IPS DF 19.7 (cell line): ENCODE data around the gene LRTM1.

Experiments
- DNase-seq: peaks from one replicate; pipeline ENCODE4 v3.0.0-alpha.2; 2013; ENCODE audit warnings: low read depth, low spot score

LRTM1 gene

GRCh38 chr3:54940971-54941370 is 13.1 kb upstream of the LRTM1 start:
- DNase-seq: no peak

- DNase-seq: no peak
Observed at GRCh38 chr3:54939557-54940300, 11.9 kb upstream of the LRTM1 start.

GRCh38 chr3:54936561-54936960 is 8.7 kb upstream of the LRTM1 start:
- DNase-seq: no peak

DNA sequence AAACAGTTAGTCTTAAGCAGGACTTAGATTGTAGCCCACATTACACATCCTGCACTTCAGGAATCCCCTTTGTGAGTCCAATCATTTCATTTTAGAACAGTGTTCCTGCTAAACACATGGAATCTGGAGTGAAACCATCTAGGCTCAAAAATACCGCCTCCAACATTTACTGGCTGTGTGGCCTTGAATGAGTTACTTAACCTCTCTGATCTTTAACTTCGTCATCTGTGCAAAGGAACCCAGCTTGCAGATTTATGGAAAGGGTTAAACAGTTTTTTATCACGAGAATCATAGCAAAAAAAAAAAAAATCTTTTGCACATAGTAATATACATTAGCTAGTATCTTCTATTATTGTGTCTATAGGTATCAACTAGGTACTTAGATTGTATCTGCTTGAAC is 8.0 kb upstream of the LRTM1 start:
- DNase-seq: no peak

GRCh38 chr3:54932606-54933005 is 4.7 kb upstream of the LRTM1 start:
- DNase-seq: no peak

- DNase-seq: no peak
Observed at GRCh38 chr3:54931182-54931581, 3.3 kb upstream of the LRTM1 start.

DNA sequence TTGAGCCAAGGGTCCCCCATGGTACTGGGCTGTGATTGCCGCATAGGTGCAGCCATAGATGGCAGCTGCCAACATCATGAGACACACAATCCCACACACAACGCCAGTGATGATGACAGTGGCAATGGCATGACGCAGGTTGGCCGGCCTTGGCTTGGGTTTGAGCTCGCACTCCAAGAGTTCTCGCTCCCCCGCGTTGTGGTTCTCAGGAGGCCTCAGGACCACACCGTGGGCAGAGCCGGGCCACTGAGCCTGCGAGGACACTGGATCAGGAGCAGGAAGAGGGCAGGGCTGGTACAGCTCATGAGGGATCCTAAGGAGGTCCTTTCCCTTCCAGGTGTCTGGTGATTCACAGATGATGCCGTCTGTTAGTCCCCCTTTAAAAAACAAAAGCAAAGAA is 9.3 kb downstream of the LRTM1 start:
- DNase-seq: no peak

- DNase-seq: no peak
Observed at GRCh38 chr3:54917862-54918261, 10.0 kb downstream of the LRTM1 start.

DNA sequence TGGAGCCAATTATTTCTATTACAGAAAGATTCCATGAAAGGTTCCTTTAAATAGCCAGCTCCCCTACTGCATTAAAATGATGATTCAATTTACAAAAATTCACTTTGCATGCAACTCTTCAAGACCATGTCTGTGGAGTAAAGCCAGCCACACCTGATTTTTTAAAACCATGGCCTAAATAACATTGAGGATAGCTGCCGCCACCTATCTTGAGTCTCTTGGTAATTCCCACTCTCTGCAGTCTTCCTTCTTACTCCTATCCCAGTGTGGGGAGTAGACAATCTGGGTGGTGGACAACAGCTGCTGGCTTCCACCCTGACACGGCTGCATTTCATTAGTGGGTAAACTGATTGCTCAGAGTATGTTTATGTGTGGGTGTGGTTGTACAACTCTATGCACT is 10.7 kb downstream of the LRTM1 start:
- no peak for DNase-seq

GRCh38 chr3:54916732-54917131 is 11.1 kb downstream of the LRTM1 start:
- DNase-seq: no peak

GRCh38 chr3:54915976-54916375 is 11.9 kb downstream of the LRTM1 start:
- DNase-seq: no peak

DNA sequence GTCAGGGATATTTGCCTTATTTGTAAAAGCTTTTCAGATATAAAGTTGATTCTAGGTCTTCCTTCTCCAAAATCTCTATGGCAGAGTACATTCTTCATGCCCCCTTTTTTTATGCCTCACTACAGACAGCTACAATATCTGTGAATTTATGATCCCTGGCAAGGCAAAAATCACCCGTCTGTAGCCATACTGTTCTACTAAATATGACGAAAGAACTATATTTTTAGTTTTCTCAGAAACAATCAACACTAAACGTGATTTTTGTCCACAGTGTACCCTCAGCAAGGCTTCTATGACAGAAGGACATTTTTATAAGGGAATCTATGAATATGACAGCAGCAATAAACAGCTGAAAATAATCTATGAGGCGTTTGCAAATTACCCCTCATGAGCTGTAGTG is 12.7 kb downstream of the LRTM1 start:
- no peak for DNase-seq

GRCh38 chr3:54914180-54914579 is 13.7 kb downstream of the LRTM1 start:
- no peak for DNase-seq

- DNase-seq: no peak
Observed at GRCh38 chr3:54909191-54909590, 18.7 kb downstream of the LRTM1 start.

GRCh38 chr3:54906763-54907162 is 21.1 kb downstream of the LRTM1 start:
- no peak for DNase-seq

DNA sequence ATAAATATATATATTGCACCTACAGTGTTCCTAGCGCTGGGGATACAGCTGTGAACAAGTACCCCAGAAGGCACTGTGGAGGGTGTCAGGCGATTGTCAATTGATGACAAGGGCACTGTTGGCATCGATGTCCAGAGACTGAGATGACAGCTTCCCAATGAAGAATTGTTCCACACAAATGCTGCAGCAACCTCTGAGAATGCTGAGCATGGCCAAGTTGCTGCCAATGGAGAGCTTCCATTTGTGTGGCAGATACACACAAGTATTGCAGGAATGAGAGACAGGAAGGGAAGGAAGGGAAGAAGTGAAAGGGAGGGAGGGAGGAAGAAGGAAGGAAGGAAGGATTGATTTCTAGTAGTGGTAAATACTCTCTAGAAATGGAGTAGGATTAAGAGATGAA is 21.9 kb downstream of the LRTM1 start:
- no peak for DNase-seq

DNA sequence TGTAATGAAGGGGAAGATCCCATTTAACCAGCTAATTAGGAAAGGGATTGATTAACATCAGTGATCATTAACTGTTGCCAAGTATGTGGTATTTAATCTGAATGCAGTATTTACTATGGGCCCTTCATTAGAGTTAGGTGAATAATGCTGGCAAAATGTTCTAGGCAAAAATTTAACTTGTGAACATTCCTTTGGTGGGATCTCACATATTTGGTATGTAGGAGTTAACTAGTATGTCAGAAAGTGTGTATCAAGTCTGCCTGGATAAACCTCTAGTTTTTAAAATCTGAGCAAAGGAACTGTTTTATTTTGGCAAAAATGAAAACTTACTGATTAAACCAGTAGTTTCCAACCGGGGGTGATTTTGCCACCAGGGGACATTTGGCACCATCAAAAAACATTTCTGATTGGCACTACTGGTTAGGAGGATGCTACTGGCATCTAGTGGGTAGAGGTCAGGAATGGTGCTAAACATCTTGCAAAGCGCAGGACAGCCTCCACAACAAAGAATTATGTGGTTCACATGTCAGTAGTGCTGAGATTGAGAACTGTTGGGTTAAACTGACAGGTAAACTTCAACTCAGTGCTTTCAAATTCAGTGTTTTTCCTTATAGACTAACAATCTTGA is 22.5 kb downstream of the LRTM1 start:
- no peak for DNase-seq

DNA sequence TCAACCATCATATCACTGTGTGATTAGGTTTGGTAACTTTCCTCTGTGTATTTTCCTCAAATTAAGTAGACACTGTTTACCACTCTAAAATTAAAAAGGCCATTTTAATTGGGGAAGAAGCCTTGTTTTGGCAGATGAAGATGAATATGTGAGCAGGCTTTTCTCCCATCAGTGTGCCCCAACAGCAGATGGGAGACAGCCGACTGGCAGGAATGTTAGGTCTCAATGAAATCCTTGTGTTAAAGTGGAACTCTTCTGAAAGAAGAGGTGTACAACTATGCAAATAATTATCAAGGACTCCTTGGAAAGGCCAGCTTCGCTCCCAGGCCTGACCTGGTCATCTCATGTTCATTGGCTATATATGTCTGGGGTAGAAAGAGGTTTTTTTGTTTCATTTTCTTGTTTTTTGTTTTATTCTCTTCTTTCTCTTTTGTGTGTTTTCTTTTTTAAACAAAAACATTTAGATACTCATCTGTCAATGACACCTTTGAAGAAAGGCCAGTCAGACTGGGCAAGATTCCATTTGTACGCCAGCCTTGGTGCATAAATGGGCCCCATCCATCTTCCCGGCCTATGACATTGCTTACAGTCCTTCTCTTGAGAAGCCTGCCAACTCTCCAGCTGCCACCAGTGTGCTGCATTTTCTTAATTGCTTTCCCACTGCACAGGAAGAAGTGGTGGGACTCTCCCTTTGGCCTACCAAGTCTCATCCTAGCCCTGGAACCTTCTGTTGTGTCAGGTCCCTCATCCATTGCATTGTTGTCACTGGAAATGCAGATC is 25.8 kb downstream of the LRTM1 start:
- no peak for DNase-seq

- no peak for DNase-seq
Observed at GRCh38 chr3:54900838-54901591, 26.8 kb downstream of the LRTM1 start.

GRCh38 chr3:54899273-54899672 is 28.6 kb downstream of the LRTM1 start:
- no peak for DNase-seq

- no peak for DNase-seq
Observed at GRCh38 chr3:54897028-54897711, 30.7 kb downstream of the LRTM1 start.
